NCI-H2081 (cell line): ENCODE results near the gene RFX7.

Experiments
- DNase-seq, 2 experiments: peaks; one replicate each; lab custom pipeline; 2025; lab: John Stamatoyannopoulos, UW

Gene RFX7

DNA sequence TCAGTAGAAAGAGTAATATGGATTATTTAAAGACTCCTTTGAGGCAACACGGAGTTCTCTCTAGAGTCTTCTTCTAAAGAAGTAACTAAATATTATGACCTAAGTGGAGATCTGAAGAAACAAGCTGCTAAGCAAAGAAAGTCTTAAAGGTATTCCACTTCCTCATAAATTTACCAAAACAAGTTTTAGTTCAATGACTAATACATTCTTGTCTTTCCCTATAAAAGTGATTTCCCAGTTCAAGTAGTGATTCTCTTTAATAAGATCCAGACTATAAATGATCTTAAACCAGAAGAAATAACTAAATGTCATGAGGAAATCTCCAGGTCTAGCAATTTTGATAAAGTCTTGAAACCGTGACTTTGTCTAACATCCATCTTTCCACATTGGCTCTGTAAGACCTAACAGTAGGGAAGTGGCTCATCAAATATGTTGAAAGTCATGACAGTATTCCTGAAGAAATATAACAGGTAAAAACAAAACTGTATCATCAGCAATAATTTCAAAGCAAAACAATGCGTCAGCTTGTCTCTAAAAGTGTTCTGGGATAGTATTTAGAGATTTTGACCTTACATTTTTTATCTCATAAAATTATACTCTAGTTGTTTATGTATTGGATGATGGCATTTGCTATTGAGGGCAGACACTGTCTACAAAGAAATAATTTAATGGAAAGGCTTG, 198.5 kb downstream of the RFX7 start:
- DNase-seq, result no peak

GRCh38 chr15:56042982-56043980, 200.4 kb downstream of the RFX7 start:
- no peak for DNase-seq

- no peak for DNase-seq
Observed at GRCh38 chr15:56042498-56042897, 201.2 kb downstream of the RFX7 start.

- no peak for DNase-seq
Observed at GRCh38 chr15:56042031-56042430, 201.6 kb downstream of the RFX7 start.

GRCh38 chr15:56040081-56041035, 203.3 kb downstream of the RFX7 start:
- peak in 1 of 2 experiments; percentile 29 for DNase-seq

- no peak for DNase-seq
Observed at GRCh38 chr15:56038707-56039106, 205.0 kb downstream of the RFX7 start.

DNA sequence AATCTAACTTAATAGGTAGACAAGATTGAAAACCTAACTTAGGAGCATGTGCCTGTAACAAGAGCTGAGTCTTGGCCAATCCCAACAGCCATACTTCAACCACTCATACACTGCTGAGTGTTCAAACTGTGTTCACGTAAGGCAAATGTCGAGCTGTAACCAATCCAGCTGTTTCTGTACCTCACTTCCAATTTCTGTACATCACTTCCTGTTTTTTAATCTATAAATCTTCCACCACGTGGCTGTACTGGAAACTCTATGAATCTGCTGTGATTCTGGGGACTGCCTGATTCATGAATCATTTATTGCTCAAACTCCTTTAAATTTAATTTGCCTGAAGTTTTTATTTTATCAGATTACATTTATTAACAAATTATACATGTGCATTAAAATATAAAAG, 205.7 kb downstream of the RFX7 start:
- no peak for DNase-seq
